Naive thymus-derived CD4-positive, alpha-beta T cell (primary cell): ENCODE results near the gene PPP1R2B. TPM values are rescaled to one million over a fixed set of nuclear protein-coding genes. Genes with fewer than 3 reads are reported as not detected.
A peak's percentile ranks its signal among the peaks of the same experiment; 100 is the strongest.

Experiments
- ATAC-seq: fragments of 150-1000 bp; cut with Tn5 transposase; 2 replicates; pipeline ENCODE4 v1.10.0; 2021; ENCODE audit warnings: mild to moderate bottlenecking, moderate library complexity
- CTCF ChIA-PET: fragments of 350-600 bp; sonication (Branson Sonifier 250); formaldehyde crosslinking; loops from one replicate; lab custom pipeline; 2021; ENCODE audit warnings: antibody characterized with exemption; lab: Charles Lee
- POLR2A ChIA-PET: fragments of 350-600 bp; sonication (Branson Sonifier 250); formaldehyde crosslinking; loops from one replicate; lab custom pipeline; 2021; ENCODE audit warnings: antibody characterized with exemption, inconsistent platforms; lab: Charles Lee
- DNase-seq, 9 donors: peaks; one replicate each; pipeline versions ENCODE4 v3.0.0 to v3.0.0-alpha.2; 2020 to 2022; ENCODE audit warnings: mixed read lengths in 1 of 9
- H3K27ac ChIP-seq: one replicate; pipeline ENCODE4 v1.7.0; 2013; ENCODE audit warnings: mild to moderate bottlenecking, low read depth, low read length, moderate library complexity
- H3K27me3 ChIP-seq, 2 donors: one replicate each; pipeline ENCODE4 v1.7.0; 2013; ENCODE audit warnings: low read length in 2 of 2, mild to moderate bottlenecking in 2 of 2, moderate library complexity in 2 of 2; ENCODE audit not compliant: control insufficient read depth in 2 of 2, insufficient read depth in 2 of 2
- H3K36me3 ChIP-seq, 3 experiments: 1 replicate in 2 of 3; 2 replicates in 1 of 3; pipeline ENCODE4 v1.7.0; 2013; ENCODE audit warnings: low read length in 3 of 3, mild to moderate bottlenecking in 3 of 3, moderate library complexity in 1 of 3; ENCODE audit not compliant: insufficient read depth in 3 of 3, control insufficient read depth in 2 of 3
- H3K4me1 ChIP-seq, 2 donors: one replicate each; pipeline ENCODE4 v1.7.0; 2013; ENCODE audit warnings: low read length in 2 of 2, mild to moderate bottlenecking in 2 of 2, moderate library complexity in 1 of 2; ENCODE audit not compliant: control insufficient read depth in 2 of 2, insufficient read depth in 2 of 2
- H3K4me3 ChIP-seq: 2 replicates; pipeline ENCODE4 v1.7.0; 2013; ENCODE audit warnings: mild to moderate bottlenecking, low read length
- H3K9me3 ChIP-seq, 3 experiments: 1 replicate in 2 of 3; 2 replicates in 1 of 3; pipeline ENCODE4 v1.7.0; 2013; ENCODE audit warnings: low read length in 3 of 3; ENCODE audit not compliant: control insufficient read depth in 2 of 3
- H3K27ac Mint-ChIP-seq, 9 donors: one replicate each; pipeline ENCODE4 v1.8.0; 2020 to 2022; ENCODE audit warnings: mixed read lengths in 9 of 9, mild to moderate bottlenecking in 8 of 9, moderate library complexity in 5 of 9, inconsistent platforms in 2 of 9
- H3K27me3 Mint-ChIP-seq, 5 donors: one replicate each; pipeline ENCODE4 v1.8.0; 2021 to 2022; ENCODE audit warnings: mixed read lengths in 5 of 5, mild to moderate bottlenecking in 1 of 5
- H3K36me3 Mint-ChIP-seq, 5 donors: one replicate each; pipeline ENCODE4 v1.8.0; 2020 to 2022; ENCODE audit warnings: mixed read lengths in 5 of 5, mild to moderate bottlenecking in 3 of 5, inconsistent platforms in 1 of 5
- H3K4me1 Mint-ChIP-seq, 7 donors: one replicate each; pipeline ENCODE4 v1.8.0; 2020 to 2022; ENCODE audit warnings: mixed read lengths in 7 of 7, mild to moderate bottlenecking in 3 of 7, inconsistent platforms in 1 of 7
- H3K4me3 Mint-ChIP-seq, 10 donors: one replicate each; pipeline ENCODE4 v1.8.0; 2020 to 2022; ENCODE audit warnings: mild to moderate bottlenecking in 10 of 10, mixed read lengths in 10 of 10, moderate library complexity in 6 of 10, inconsistent platforms in 2 of 10
- H3K9me3 Mint-ChIP-seq, 11 donors: one replicate each; pipeline ENCODE4 v1.8.0; 2020 to 2022; ENCODE audit warnings: mixed read lengths in 11 of 11, mild to moderate bottlenecking in 4 of 11, inconsistent platforms in 1 of 11, moderate library complexity in 1 of 11
- intact Hi-C, 2 donors: fragments of 100-400 bp; cut with micrococcal nuclease; formaldehyde crosslinking; loops; one replicate each; pipeline ENCODE4 v1.15.1; 2023
- polyA plus RNA-seq, 2 donors: library from polyadenylated mRNA; unstranded; fragments of 300-500 nt; fragmentation: Illumina TruSeq; gene quantifications; one replicate each; pipeline ENCODE4 v1.2.3, GENCODE V29; 2021
- total RNA-seq, 6 experiments: library from RNA in 5 of 6; stranded (reverse) in 5 of 6; gene quantifications; 1 replicate in 5 of 6; 2 replicates in 1 of 6; pipeline ENCODE4 v1.2.3 and lab custom pipeline; 2021 to 2026

PPP1R2B gene
- total and polyA plus RNA-seq, 7 experiments from 2014 or later = 0.09 to 0.90 (median 0.27) TPM; not detected in 1

- Histone ChIP-seq H3K27ac (no peak overlapping the region), H3K4me3 (no peak overlapping the region), H3K9me3 (no peaks in the 10 kb centered on the region), H3K36me3 (no peaks in the 10 kb centered on the region), H3K4me1 (peaks cover 0 to 3% of the 10 kb centered on the region in 2 donors), H3K27me3 (no peaks in the 10 kb centered on the region)
- ChIA-PET POLR2A (no interaction called here), CTCF (interaction anchor here (0.6 to 0.7 kb wide), 2 partner anchors 32 to 115 kb away, joined by 3 read pairs; no protein-coding TSS in a partner anchor)
- intact Hi-C loops = no loop called here
- ATAC-seq (no peak), DNase-seq (no peak)
- H3K9me3 Mint-ChIP-seq = peaks cover 0 to 9% (median 0%) of the 10 kb centered on the region in 11 donors
- H3K4me3 Mint-ChIP-seq = no peak overlapping the region
- H3K4me1 Mint-ChIP-seq = peaks cover 4 to 13% (median 7%) of the 10 kb centered on the region in 7 donors
- no peak overlapping the region for H3K27ac Mint-ChIP-seq
- peaks cover 0 to 6% (median 0%) of the 10 kb centered on the region in 5 donors for H3K27me3 Mint-ChIP-seq
- peaks cover 0 to 32% (median 0%) of the 10 kb centered on the region in 5 donors for H3K36me3 Mint-ChIP-seq
These were observed 33.3 kb downstream of the PPP1R2B start for GRCh38 chr5:156883316-156883875.

DNA sequence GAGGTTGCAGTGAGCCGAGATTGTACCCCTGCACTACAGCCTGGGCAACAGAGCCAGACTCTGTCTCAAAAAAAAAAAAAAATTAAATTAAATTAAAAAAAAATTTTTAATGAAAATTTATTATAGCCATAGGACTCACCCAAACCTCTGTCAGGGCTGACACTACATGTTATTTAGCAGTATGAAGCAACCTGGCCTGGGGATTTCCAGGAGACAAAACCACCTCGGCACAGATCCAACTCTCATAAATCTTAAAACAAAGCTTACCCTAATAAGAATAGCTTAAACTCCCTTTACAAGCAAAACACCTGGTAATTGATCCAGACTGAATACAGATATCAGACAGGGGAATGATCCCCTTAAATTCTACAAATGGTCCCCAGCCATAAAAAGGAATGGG lies 38.4 kb downstream of the PPP1R2B start:
- H3K27ac Mint-ChIP-seq = peak overlapping the region in 2 of 9 donors; percentile 29 to 69
- ChIA-PET CTCF (interaction anchor here (0.7 to 1.6 kb wide), 3 partner anchors 46 to 469 kb away, joined by 3 to 4 read pairs (median 4); no protein-coding TSS in a partner anchor), POLR2A (no interaction called here)
- no peak overlapping the region for H3K4me3 Mint-ChIP-seq
- peaks cover 21 to 42% (median 26%) of the 10 kb centered on the region in 7 donors for H3K4me1 Mint-ChIP-seq
- peaks cover 0 to 6% (median 0%) of the 10 kb centered on the region in 5 donors for H3K27me3 Mint-ChIP-seq
- DNase-seq (no peak), ATAC-seq (no peak)
- no peak overlapping the region for H3K4me3 ChIP-seq
- no peaks in the 10 kb centered on the region for H3K9me3 ChIP-seq
- no peaks in the 10 kb centered on the region for H3K27me3 ChIP-seq
- H3K36me3 Mint-ChIP-seq = peaks cover 0 to 31% (median 0%) of the 10 kb centered on the region in 5 donors
- no peak overlapping the region for H3K27ac ChIP-seq
- no peaks in the 10 kb centered on the region for H3K36me3 ChIP-seq
- H3K9me3 Mint-ChIP-seq = peaks cover 0 to 1% (median 0%) of the 10 kb centered on the region in 11 donors
- peaks cover 0 to 11% of the 10 kb centered on the region in 2 donors for H3K4me1 ChIP-seq
- intact Hi-C loops = no loop called here

- Histone ChIP-seq H3K9me3 (no peaks in the 10 kb centered on the region), H3K27me3 (no peaks in the 10 kb centered on the region), H3K4me3 (no peak overlapping the region), H3K4me1 (peaks cover 0 to 15% of the 10 kb centered on the region in 2 donors), H3K36me3 (no peaks in the 10 kb centered on the region), H3K27ac (no peak overlapping the region)
- ATAC-seq (no peak), DNase-seq (peak in 3 of 9 donors; percentile 9 to 16 (median 10))
- peaks cover 0 to 29% (median 0%) of the 10 kb centered on the region in 5 donors for H3K36me3 Mint-ChIP-seq
- CTCF ChIA-PET = interaction anchor here (0.6 to 3.2 kb wide), 8 partner anchors 35 to 249 kb away, joined by 3 to 17 read pairs (median 3); no protein-coding TSS in a partner anchor
- peak overlapping the region in 8 of 9 donors; percentile 3 to 93 (median 44) for H3K27ac Mint-ChIP-seq
- peaks cover 0 to 6% (median 0%) of the 10 kb centered on the region in 11 donors for H3K9me3 Mint-ChIP-seq
- intact Hi-C loops = loop anchor here (1.0 to 5.0 kb wide), 5 partner anchors 21 to 420 kb away; no protein-coding TSS in a partner anchor
- H3K4me1 Mint-ChIP-seq = peaks cover 21 to 54% (median 32%) of the 10 kb centered on the region in 7 donors
- H3K4me3 Mint-ChIP-seq = peak overlapping the region in 1 of 10 donors; percentile 7
- POLR2A ChIA-PET = interaction anchor here (0.5 to 1.2 kb wide), 2 partner anchors 53 to 250 kb away, joined by 3 to 4 read pairs; partner anchors contain the start of gene MED7
- no peaks in the 10 kb centered on the region for H3K27me3 Mint-ChIP-seq
These were observed 42.1 kb downstream of the PPP1R2B start for GRCh38 chr5:156892223-156892622.

GRCh38 chr5:156892864-156893263 lies 42.8 kb downstream of the PPP1R2B start:
- Histone ChIP-seq H3K4me3 (no peak overlapping the region), H3K4me1 (peaks cover 0 to 15% of the 10 kb centered on the region in 2 donors), H3K27ac (no peak overlapping the region), H3K9me3 (no peaks in the 10 kb centered on the region), H3K27me3 (no peaks in the 10 kb centered on the region), H3K36me3 (no peaks in the 10 kb centered on the region)
- no peak for ATAC-seq
- POLR2A ChIA-PET = interaction anchor here (1.2 kb wide), 1 partner anchor 250 kb away, joined by 3 read pairs; the partner anchor contains the start of gene MED7
- Mint-ChIP-seq H3K9me3 (peaks cover 0 to 6% (median 0%) of the 10 kb centered on the region in 11 donors), H3K27me3 (no peaks in the 10 kb centered on the region), H3K4me3 (peak overlapping the region in 2 of 10 donors; percentile 49 to 58), H3K27ac (peak overlapping the region in 5 of 9 donors; percentile 3 to 93 (median 43)), H3K4me1 (peaks cover 21 to 52% (median 32%) of the 10 kb centered on the region in 7 donors), H3K36me3 (peaks cover 0 to 27% (median 0%) of the 10 kb centered on the region in 5 donors)
- no peak for DNase-seq
- intact Hi-C loops = loop anchor here (1.0 to 5.0 kb wide), 5 partner anchors 20 to 419 kb away; no protein-coding TSS in a partner anchor
- CTCF ChIA-PET = interaction anchor here (0.6 to 3.2 kb wide), 8 partner anchors 34 to 429 kb away, joined by 3 to 17 read pairs (median 4); no protein-coding TSS in a partner anchor

DNA sequence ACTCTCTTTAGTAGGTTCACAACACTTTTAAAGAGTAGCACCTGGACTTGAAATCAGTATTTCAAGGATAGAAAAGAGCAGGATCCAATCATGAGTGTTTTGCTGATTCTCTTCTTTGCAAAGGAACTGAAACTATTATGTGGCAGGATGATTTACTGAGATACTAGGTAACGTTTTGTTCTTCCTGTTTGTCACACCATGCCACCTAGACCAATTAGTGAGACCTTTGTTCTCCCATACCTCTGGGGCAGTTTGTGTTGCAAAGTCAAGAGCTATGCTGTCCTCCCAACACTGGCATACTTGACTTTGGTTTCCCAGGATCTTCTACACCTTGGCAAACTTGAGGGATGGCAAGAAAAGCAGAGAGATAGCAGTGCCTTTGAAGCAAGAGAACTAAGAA lies 43.4 kb downstream of the PPP1R2B start:
- no peaks in the 10 kb centered on the region for H3K27me3 Mint-ChIP-seq
- DNase-seq (no peak), ATAC-seq (no peak)
- no peak overlapping the region for H3K4me3 ChIP-seq
- H3K4me3 Mint-ChIP-seq = peak overlapping the region in 5 of 10 donors; percentile 12 to 58 (median 19)
- intact Hi-C loops = loop anchor here (2.0 to 5.0 kb wide), 3 partner anchors 19 to 419 kb away; no protein-coding TSS in a partner anchor
- ChIA-PET POLR2A (interaction anchor here (1.0 kb wide), 1 partner anchor 239 kb away, joined by 6 read pairs; no protein-coding TSS in a partner anchor), CTCF (interaction anchor here (0.6 to 3.2 kb wide), 8 partner anchors 20 to 428 kb away, joined by 3 to 17 read pairs (median 4); no protein-coding TSS in a partner anchor)
- H3K36me3 ChIP-seq = no peaks in the 10 kb centered on the region
- peaks cover 0 to 6% (median 0%) of the 10 kb centered on the region in 11 donors for H3K9me3 Mint-ChIP-seq
- H3K4me1 ChIP-seq = peaks cover 0 to 15% of the 10 kb centered on the region in 2 donors
- peak overlapping the region in 6 of 9 donors; percentile 2 to 93 (median 58) for H3K27ac Mint-ChIP-seq
- H3K27me3 ChIP-seq = no peaks in the 10 kb centered on the region
- H3K36me3 Mint-ChIP-seq = peaks cover 0 to 32% (median 0%) of the 10 kb centered on the region in 5 donors
- H3K27ac ChIP-seq = no peak overlapping the region
- peaks cover 21 to 52% (median 32%) of the 10 kb centered on the region in 7 donors for H3K4me1 Mint-ChIP-seq
- H3K9me3 ChIP-seq = no peaks in the 10 kb centered on the region

- ChIA-PET CTCF (no interaction called here), POLR2A (no interaction called here)
- ATAC-seq = no peak
These were observed 46.5 kb downstream of the PPP1R2B start for GRCh38 chr5:156896546-156896945.

More at GRCh38 chr5:156896546-156896945, 46.5 kb downstream of the PPP1R2B start:
- DNase-seq = no peak
- no peak overlapping the region for H3K4me3 ChIP-seq
- Mint-ChIP-seq H3K36me3 (peaks cover 0 to 48% (median 0%) of the 10 kb centered on the region in 5 donors), H3K9me3 (peaks cover 0 to 9% (median 0%) of the 10 kb centered on the region in 11 donors), H3K4me1 (peaks cover 20 to 42% (median 35%) of the 10 kb centered on the region in 7 donors), H3K4me3 (no peak overlapping the region), H3K27me3 (no peaks in the 10 kb centered on the region), H3K27ac (no peak overlapping the region)
- no peaks in the 10 kb centered on the region for H3K9me3 ChIP-seq
- no peaks in the 10 kb centered on the region for H3K36me3 ChIP-seq
- H3K27me3 ChIP-seq = no peaks in the 10 kb centered on the region
- H3K4me1 ChIP-seq = peaks cover 0 to 15% of the 10 kb centered on the region in 2 donors
- no peak overlapping the region for H3K27ac ChIP-seq
- intact Hi-C loops = no loop called here
